ENCODE measurements around the gene CNN2. TPM values are rescaled to one million over a fixed set of nuclear protein-coding genes. Genes with fewer than 3 reads are reported as not detected.
A peak's percentile ranks its signal among the peaks of the same experiment; 100 is the strongest.

The CNN2 gene
- total and polyA plus RNA-seq, 2 of the 13 experiments (the other 11 are each of a cell fraction or from before 2014, with no cell fraction given) = 63.6 to 70.0 TPM

- TF ChIP-seq, protein P1, sequence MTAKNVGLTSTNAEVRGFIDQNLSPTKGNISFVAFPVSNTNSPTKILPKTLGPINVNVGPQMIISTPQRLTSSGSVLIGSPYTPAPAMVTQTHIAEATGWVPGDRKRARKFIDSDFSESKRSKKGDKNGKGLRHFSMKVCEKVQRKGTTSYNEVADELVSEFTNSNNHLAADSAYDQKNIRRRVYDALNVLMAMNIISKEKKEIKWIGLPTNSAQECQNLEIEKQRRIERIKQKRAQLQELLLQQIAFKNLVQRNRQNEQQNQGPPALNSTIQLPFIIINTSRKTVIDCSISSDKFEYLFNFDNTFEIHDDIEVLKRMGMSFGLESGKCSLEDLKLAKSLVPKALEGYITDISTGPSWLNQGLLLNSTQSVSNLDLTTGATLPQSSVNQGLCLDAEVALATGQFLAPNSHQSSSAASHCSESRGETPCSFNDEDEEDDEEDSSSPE (CRISPR knock-in tag; IDR thresholded peaks at IDR 0.05) = peak; percentile 94
- TF ChIP-seq ZNF629 (CRISPR knock-in tag; conservative IDR thresholded peaks at IDR 0.05) (no peak; the same call in 1 of the 2 replicates), HNF4G (IDR thresholded peaks at IDR 0.05; ENCODE audit: borderline replicate concordance, low read depth, low read length) (no peak), HNF4G (CRISPR knock-in tag; IDR thresholded peaks at IDR 0.05; ENCODE audit: borderline replicate concordance, low read depth) (no peak), JARID2 (CRISPR knock-in tag; IDR thresholded peaks at IDR 0.05; ENCODE audit: insufficient replicate concordance) (peak; percentile 30), RBAK (CRISPR knock-in tag; IDR thresholded peaks at IDR 0.05) (no peak), RCOR2 (CRISPR knock-in tag; IDR thresholded peaks at IDR 0.05) (no peak), NFATC3 (CRISPR knock-in tag; IDR thresholded peaks at IDR 0.05) (no peak), ZNF570 (CRISPR knock-in tag; IDR thresholded peaks at IDR 0.05; ENCODE audit: borderline replicate concordance) (no peak), CREB1 (IDR thresholded peaks at IDR 0.05) (peak; percentile 79), CREB1 (CRISPR knock-in tag; IDR thresholded peaks at IDR 0.05) (peak; percentile 73), PRPF4 (IDR thresholded peaks at IDR 0.05; ENCODE audit: low read depth, low read length, poor library complexity, severe bottlenecking) (no peak), NCOA2 (CRISPR knock-in tag; IDR thresholded peaks at IDR 0.05) (no peak), ATAD3A (CRISPR knock-in tag; IDR thresholded peaks at IDR 0.05) (no peak), KAT7 (CRISPR knock-in tag; IDR thresholded peaks at IDR 0.05; ENCODE audit: borderline replicate concordance) (no peak), ZBTB1 (CRISPR knock-in tag; IDR thresholded peaks at IDR 0.05; ENCODE audit: borderline replicate concordance) (no peak), MLXIP (CRISPR knock-in tag; IDR thresholded peaks at IDR 0.05; ENCODE audit: borderline replicate concordance) (no peak), MLLT10 (CRISPR knock-in tag; IDR thresholded peaks at IDR 0.05) (no peak), LBX2 (CRISPR knock-in tag; IDR thresholded peaks at IDR 0.05; ENCODE audit: borderline replicate concordance) (no peak), MXD1 (CRISPR knock-in tag; IDR thresholded peaks at IDR 0.05) (no peak; the same call in 1 of the 2 replicates), ETV5 (CRISPR knock-in tag; IDR thresholded peaks at IDR 0.05; ENCODE audit: borderline replicate concordance) (peak; percentile 46; the same call in 1 of the 2 replicates), ZNF230 (CRISPR knock-in tag; IDR thresholded peaks at IDR 0.05) (no peak), SIN3B (IDR thresholded peaks at IDR 0.05; ENCODE audit: low read length) (no peak)
- TF ChIP-seq, protein P2, sequence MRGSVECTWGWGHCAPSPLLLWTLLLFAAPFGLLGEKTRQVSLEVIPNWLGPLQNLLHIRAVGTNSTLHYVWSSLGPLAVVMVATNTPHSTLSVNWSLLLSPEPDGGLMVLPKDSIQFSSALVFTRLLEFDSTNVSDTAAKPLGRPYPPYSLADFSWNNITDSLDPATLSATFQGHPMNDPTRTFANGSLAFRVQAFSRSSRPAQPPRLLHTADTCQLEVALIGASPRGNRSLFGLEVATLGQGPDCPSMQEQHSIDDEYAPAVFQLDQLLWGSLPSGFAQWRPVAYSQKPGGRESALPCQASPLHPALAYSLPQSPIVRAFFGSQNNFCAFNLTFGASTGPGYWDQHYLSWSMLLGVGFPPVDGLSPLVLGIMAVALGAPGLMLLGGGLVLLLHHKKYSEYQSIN (CRISPR knock-in tag; IDR thresholded peaks at IDR 0.05; ENCODE audit: borderline replicate concordance) = no peak
Observed at GRCh38 chr19:1039646-1040475, 13.5 kb downstream of the CNN2 start, which contains the start of gene ABCA7 (continued).

Measured in HepG2 (cell line).